Stimulated activated CD8-positive, alpha-beta memory T cell treated with anti-CD3 and anti-CD28 coated beads, Interleukin-7, amount 100 ng/mL, for 24 hours (primary cell): ENCODE measurements around the gene CASQ1.

Source experiments
- DNase-seq: peaks from one replicate; pipeline ENCODE4 v3.0.0-alpha.2; 2020; ENCODE audit warnings: low read depth

Gene CASQ1

DNA sequence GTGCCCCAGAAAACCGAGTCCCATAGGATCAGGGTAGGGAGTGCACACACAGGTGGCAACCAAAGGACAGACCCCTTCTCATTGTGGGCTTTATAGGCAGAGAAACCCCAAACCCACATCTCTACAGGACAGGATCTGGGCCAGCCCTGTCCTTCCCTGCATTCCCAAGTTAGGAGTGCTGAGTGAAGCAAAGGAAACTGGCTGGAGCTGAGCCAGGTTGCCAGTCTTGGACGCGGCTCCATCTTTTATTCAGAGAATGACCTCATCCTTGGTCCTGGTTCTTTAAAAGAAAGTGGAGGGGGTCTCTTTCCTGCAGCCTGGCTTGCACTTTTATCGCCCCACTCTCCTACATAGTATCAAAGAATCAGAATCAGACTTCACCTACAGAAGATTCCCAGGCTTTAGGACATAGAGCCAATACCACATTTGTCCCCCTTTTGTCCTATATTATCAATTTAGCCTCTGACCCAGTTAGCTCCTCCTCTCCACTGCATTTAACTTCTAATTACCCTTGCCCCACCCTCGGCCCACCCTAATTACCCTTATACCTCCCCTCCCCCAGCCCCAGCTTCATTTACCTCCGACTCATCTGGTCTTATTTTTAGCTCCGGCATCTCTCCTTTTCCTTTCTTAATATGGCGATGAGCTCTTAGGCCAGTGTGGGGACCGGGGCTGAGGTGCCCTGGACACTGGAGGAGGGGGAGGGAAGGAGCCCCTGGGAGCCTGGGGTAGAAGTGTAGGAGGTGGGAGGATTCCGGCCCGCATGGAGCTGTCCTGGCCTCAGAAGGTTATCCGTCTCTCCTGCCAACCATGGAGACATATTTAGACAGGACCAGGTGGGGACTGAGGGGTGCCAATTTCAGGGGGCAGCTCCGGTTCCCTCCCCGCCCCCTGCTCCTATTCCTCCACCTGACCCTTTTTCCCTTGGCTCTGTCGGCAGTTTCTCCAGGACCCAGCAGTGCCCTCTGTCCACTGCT is at the start of gene CASQ1:
TSS of gene CASQ1 (plus strand) at position 927 of the 977 bp plus-strand sequence. CDS start 177 bp downstream, outside the sequence.
- DNase-seq, result no peak

DNA sequence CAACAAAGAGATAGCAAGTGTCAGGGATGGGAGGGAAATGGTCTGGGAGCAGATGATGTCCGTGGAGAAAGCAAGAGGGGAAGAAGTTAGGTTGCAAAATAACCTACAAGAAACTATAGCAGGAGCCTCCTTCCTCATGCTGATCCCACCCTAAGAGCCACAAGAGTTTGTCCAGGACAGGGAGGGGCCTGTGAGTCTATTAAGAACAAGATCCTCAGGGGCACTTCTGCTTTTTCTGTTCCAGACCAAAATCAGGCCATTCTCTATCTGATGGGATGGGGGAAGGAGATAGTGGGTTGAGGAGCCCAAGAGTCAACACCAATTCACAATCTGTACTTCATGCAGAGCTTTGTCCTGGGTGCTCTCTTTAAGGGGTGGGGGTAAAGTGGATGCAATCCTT is 46.7 kb upstream of the CASQ1 start:
- DNase-seq, result no peak

DNA sequence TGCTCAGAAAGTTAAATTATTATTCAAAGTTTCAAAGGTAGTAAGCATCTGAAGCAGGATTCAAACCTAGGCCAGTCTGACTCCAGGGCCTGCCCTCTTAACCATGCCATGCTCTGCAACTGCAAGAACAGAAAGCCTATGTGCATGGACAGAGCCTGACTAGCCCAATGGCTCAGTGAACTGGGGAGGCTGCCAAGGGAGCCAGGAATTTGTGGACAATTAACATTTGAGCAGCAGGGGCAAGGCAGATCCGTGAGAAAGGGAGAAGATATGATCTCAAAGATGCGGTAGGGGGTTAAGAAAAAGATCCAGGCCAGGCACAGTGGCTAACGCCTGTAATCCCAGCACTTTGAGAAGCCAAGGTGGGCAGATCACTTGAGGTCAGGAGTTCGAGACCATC is 45.5 kb upstream of the CASQ1 start:
- DNase-seq, result no peak

DNA sequence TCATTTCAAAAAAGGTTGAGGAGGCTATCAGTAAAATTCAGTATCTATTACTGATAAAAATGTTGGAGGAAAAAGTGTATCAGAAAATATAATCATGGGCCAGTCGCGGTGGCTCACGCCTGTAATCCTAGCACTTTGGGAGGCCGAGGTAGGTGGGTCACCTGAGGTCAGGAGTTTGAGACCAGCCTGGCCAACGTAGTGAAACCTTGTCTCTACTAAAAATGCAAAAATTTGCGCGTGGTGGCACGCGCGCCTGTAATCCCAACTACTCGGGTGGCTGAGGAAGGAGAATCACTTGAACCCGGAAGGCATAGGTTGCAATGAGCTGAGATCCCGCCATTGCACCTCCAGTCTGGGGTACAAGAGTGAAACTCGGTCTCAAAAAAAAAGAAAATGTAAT is 44.3 kb upstream of the CASQ1 start:
- no peak for DNase-seq

DNA sequence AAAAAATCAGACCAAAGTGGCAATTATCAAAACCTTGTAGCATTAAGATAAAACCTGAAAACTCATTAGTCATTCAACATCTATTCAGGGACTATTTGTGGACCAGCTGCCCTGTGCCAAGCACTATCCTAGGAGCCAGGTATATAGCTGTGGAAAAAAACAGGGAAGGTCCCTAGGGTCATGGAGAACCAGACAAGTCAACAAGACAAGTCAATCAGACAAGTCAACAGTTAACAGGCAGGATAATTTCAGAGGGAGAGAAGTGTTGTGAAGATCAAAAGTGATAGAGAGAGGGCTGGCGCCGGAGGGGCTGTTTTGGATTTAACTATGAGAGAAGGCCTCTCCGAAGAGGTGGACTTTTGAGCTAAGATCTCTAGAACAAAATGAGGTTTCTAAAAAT is 42.3 kb upstream of the CASQ1 start:
- DNase-seq, result no peak

DNA sequence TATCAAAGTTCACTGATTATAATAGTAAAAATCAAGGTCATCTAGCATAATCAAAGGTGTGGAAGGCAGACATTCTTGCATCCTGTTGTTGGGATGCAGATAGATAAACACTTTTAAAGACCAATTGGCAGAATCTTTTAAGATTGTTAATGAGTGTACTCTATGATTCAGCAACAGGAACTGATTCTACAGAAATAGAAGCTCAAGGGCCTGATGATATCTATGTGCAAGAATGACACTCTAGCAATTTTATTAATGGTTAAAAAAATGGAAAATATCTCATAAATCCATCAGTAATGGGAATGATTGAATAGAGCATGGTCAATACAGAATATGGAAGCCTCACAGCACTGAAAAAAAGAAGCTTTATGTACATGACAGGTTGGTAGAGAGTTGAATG is 41.1 kb upstream of the CASQ1 start:
- no peak for DNase-seq

DNA sequence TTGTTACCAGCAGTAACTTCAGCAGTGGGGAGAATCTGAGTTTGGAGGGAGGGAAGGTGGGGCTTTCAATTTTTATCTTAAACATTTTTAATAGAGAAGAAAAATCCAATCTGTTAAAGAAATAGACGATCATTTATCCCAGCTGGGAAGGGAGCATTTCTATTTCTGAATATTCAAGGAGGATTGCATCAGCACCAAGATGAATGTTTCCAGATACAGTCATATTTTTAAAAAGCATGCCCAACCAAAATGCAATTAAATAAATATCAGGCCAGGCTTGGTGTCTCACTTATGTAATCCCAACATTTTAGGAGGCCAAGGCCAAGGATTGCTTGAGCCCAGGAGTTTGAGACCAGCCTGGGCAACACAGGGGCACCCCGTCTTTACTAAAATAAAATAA is 40.7 kb upstream of the CASQ1 start:
- no peak for DNase-seq

DNA sequence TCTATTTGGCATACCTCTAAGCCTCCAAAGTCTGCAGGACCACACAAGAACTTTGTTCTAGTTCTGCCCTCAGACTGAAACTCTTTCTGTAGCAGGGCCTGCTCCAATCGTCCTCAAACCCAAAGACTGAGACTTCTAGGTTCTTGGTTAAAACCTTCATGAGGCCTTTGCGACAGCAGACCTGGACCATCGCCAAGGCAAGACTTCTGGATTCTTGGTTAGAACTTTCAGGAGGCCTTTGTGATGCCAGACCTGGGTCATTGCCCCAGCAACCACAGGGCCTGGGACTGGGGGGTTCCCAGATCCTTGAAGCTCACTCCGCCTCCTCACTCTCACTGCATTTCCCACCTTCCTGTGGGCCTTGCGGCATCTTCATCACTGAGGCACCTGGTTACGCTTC is 39.1 kb upstream of the CASQ1 start, which contains the start of gene ATP1A4:
TSS of gene ATP1A4 (plus strand) at position 301 of the 400 bp plus-strand sequence. CDS start 438 bp downstream, outside the sequence.
- DNase-seq, result no peak

DNA sequence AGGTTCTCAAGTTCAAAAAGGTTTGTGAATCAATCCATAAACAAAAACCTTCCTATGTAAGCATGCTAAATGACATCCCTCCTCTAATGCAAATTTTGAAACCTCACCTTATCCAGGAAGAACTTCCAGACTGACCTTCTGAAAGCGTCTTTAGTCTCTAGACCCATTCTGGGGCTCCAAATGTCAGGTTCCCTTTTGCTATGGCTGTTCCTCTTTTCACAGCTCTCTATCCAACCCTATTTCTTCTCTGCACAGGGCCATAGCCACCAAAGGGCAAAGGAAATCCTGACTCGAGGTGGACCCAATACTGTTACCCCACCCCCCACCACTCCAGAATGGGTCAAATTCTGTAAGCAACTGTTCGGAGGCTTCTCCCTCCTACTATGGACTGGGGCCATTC is 35.6 kb upstream of the CASQ1 start:
- DNase-seq, result no peak

DNA sequence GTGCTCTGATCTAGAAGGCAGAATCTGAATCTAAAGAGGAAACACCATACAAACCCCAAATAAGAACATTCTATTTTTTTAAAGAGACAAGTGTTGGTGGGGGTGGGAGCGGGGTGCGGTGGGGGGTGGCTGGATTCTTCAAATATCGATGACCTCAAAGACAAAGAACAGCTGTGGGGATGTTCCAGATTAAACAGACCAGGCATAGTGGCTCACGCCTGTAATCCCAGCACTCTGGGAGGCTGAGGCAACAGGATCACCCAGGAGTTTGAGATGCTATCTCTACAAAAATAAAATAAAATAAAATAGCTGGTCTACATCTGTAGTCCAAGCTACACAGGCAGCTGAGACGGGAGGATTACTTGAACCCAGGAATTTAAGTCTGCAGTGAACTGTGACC is 34.0 kb upstream of the CASQ1 start:
- DNase-seq, result no peak

DNA sequence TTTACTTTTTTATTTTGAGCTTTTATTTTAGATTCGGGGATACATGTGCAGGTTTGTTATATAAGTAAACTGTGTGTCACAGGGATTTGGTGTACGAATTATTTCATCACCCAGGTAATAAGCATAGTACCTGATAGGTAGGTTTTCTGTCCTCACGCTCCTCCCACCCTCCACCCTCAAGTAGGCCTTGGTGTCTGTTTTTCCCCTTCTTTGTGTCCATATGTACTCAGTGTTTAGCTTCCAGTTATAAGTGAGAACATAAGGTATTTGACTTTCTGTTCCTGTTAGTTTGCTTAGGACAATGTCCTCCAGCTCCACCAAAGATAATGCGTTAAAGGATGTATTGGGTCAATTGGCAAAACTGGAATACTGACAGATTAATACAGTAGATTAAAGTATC is 33.2 kb upstream of the CASQ1 start:
- no peak for DNase-seq

DNA sequence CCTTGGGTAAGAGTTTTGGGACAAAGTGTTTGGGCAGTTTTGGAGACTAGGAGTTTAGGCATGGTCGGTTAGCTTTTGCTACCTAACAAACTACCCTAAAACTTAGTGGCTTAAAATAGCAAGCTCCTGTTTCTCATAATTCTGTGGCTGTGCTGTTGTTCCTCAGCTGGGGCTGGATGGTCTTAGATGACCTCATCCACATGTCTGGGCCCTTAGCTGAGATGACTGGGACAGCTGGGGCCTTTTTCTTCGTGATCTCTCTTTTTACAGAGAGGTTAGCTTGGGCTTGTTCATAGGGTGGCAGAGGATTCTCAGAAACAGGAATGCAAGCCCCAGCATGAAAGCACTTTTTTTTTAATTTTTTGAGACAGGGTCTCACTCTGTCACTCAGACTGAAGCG is 32.3 kb upstream of the CASQ1 start:
- DNase-seq, result no peak

DNA sequence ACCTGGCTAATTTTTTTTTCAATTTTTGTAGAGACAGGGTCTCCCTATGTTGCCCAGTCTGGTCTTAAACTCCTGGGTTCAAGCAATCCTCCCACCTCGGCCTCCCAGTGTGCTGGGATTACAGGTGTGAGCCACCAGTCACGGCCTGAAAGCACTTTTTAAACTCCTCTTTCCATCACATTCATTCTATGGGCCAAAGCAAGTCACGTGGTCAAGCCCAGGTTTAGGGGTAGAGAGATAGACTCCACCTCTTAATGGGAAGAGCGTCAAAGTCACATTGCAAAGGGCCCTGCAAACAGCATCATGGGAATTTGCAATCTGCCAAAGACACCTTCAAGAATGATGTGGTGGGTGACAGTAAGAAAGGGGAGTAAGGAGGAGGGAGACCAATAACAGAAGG is 31.8 kb upstream of the CASQ1 start:
- no peak for DNase-seq

DNA sequence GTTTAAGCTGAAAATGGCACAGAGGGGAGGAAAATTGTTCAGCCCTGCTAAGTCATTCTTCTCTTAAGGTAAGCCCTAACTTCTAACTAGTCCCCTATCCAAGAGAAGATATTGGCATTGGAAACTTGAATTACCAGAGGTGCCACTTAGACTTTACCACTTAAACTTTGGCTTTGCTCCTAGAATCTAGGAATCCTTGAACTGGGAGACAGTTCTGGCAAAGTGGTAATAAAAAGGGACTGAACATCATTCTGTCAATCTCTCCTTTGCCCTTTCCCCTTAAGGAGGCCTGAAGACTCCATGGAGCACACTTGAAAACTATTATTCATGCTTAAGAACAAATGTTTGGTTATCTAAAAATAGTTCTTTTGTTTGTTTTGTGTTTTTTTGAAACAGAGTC is 30.5 kb upstream of the CASQ1 start:
- no peak for DNase-seq

DNA sequence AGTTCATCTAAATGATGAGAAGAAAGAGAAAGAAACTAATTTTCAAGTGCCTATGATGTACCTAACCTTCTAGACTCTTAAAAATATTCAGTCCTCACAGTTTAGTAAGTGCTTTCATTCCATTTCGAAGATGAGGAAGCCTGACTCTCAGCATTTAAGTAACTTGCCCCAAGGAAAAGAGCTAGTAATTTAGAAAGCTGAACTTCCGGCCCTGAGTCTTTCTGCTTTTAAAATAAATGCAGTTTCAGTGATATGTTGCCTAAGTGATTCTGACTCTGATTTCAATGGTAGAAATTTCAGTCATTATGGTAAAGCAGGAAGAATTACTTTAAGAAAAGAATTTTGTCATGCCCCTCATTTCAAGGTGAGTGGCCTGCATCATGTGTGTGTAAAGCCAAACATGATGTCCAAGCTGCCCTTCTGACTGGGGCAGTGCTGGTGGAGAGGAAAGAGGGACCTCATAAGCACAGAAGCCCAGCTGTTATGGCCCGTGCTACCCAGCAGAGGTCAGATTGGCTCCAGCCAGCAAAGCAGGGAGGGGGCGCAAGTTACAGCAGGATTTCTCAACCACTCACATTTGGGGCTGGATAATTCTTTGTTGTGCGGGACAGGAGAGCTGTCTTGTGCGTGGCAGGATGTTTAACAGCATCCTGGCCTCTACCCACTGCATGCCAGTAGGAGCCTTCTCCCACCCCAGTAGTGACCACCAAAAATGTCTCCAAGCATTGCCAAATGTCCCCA is 28.2 kb upstream of the CASQ1 start:
- DNase-seq, result no peak

DNA sequence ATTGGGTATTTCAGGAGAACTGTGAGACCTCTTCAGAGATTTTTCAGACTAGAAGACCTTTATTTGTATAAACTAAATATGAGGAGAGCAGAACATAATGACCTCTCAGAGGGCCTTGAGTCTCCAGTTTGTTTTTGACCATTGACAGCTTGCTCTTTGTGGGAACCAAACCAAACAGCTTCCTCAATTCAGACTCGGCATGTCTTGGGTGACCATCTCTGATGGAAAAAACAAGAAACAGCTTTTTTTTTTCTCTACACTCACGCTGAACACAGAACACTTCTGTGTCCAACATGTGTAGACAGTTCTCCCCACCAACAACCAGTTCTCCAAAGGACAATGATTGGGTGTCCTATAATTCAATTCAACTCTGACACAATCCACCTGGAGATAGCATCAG is 27.4 kb upstream of the CASQ1 start:
- DNase-seq, result no peak

DNA sequence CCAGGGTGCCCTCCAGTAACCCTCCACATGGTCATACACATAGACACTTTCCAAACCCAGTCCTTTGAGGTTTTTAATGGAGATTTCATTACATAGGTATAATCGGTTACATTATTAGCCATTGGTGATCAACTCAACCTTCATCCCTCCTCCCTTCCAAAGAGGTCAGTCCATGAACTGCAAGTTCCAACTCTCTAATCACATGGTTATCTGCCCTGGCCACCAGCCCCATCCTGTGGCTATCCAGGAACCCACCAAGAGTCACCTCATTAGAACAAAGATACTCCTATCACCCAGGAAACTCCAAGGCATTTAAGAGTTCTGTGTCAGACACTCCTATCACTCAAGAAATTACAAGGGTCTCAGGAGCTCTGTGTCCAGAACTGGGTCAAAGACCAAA is 26.8 kb upstream of the CASQ1 start:
- DNase-seq, result no peak

DNA sequence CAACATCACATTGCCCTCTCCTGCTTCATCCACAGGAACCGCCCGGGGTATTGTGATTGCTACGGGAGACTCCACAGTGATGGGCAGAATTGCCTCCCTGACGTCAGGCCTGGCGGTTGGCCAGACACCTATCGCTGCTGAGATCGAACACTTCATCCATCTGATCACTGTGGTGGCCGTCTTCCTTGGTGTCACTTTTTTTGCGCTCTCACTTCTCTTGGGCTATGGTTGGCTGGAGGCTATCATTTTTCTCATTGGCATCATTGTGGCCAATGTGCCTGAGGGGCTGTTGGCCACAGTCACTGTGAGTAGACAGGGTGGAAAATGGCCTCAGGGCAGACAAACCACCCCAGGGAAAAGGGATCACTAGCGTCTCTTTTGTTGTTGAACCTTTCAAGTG is 26.3 kb upstream of the CASQ1 start:
- no peak for DNase-seq

DNA sequence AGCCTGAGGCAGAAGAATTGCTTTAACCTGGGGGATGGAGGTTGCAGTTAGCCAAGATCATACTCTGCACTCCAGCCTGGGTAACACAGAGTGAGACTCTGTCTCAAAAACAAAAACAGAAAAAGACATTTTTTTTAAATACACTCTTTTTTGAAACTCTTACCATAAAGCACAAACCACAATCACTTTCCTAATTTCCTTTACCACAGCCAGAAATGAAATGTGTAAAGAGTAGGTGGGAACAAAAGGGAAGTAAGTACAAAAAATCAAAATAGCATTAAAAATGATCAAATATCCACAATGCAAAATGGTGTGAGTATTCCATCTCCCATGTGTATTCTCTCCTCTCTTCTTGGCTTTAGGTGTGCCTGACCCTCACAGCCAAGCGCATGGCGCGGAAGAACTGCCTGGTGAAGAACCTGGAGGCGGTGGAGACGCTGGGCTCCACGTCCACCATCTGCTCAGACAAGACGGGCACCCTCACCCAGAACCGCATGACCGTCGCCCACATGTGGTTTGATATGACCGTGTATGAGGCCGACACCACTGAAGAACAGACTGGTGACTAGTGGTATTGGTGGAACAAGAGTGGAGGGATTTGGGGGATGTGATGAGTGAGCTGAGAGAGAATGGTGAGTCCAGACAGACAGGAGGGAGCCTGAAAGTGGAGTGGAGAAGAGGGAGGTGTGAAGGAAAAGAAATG is 24.1 kb upstream of the CASQ1 start:
- no peak for DNase-seq

DNA sequence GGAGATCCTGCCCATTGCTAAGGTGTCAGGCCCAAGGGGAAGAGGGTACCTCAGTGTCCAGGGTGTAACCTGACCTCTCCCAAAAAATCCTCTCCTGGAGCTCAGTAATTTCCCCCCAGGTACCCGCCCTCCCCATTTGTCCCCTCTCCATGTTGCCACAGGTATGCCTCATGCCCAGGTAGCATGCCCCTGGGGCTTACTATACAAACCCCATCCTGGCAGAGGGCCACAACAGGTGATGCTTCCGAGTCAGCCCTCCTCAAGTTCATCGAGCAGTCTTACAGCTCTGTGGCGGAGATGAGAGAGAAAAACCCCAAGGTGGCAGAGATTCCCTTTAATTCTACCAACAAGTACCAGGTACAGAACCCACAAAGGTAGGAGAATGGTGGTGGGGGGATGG is 23.3 kb upstream of the CASQ1 start:
- no peak for DNase-seq

DNA sequence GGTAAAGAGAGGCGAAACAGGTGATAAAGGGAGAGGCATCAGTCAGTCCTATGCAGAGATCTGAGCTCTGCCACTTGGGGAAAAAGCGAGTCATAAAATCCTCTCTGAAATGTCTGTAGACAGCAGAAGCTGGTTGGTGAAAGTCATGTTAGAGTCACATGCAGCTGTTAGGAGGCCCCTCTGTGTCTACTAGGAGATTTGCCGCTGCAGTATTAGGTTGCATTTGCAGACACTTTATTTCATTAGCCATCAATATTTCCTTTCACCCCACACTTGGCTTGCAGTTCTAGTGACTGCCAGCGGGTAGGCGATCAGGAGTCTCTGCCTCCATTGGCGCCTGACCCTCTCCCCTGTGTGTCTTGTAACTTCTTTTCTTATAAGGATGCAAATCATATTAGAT is 22.8 kb upstream of the CASQ1 start:
- no peak for DNase-seq

DNA sequence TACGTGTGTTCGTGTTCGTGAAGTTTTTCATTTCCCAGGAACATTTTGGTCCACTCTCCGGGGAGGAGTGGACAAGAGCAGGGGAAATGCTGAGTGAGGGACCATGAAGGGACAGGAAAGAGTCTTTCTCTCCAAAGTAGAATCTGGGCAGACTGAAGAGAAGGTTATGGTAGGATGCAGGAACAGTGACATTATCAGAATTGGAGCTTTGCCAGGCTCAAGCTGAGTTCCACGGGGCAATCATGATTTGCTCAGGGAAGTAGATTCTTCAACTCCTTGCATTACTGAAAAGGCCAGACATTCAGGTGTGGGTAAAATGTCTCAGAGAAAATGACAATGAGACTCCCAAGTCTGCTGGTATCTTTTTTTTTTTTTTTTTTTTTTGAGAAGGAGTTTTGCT is 22.4 kb upstream of the CASQ1 start:
- DNase-seq, result no peak
